ENCODE measurements around the gene NPC1. TPM values are rescaled to one million over a fixed set of nuclear protein-coding genes. Genes with fewer than 3 reads are reported as not detected.

The NPC1 gene
- total RNA-seq, 1 donor from 2014 or later = 43.3 TPM

DNA sequence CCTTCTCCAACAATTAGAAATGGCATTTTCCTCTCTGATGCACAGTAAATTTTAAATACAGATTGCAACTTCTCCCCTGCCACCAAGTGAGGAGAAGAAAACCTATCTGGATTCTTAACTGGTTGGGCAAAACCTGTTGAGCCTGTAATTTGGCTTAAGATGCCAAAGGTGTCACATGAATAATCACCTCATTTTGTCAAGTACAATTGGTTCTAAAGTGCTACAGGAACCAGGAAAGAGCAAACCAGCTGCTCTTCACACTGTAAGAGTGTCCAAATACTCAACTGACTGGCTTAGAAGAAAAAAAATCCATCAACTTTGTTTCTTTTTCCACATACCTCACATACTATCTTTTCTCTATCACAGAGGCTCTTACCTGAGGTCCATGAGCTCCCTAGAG lies 35.4 kb downstream of the NPC1 start:
- Mint-ChIP-seq H3K4me3 (peak overlapping the region; percentile 68), H3K36me3 (peaks cover 46% of the 10 kb centered on the region), H3K4me1 (ENCODE audit: unreplicated experiment) (peaks cover 7% of the 10 kb centered on the region), H3K27me3 (no peaks in the 10 kb centered on the region), H3K9me3 (no peaks in the 10 kb centered on the region), H3K27ac (peak overlapping the region; percentile 93)
- DNase-seq (ENCODE audit: extremely low spot score, unreplicated experiment) = no peak
- TF ChIP-seq CTCF (conservative IDR thresholded peaks at IDR 0.05) = no peak

DNA sequence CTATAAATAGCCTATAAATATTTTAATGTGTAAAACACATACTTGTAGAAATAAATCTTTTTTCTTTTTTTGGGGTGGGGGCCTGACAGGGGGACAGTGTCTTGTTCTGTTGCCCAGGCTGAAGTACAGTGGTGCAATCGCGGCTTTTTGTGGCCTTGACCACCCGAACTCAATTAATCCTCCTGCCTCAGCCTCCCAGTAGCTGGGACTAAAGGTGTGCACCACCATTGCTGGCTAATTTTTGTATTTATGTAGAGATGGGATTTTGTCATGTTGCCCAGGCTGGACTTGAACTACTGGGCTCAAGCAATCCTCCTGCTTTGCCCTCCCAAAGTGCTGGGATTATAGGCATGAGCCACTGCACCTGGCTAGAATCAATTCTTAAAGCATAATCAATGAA lies 37.6 kb downstream of the NPC1 start:
- no peak for TF ChIP-seq CTCF (conservative IDR thresholded peaks at IDR 0.05)
- Mint-ChIP-seq H3K4me3 (no peak overlapping the region), H3K36me3 (peaks cover 39% of the 10 kb centered on the region), H3K4me1 (ENCODE audit: unreplicated experiment) (peaks cover 7% of the 10 kb centered on the region), H3K27ac (no peak overlapping the region), H3K9me3 (no peaks in the 10 kb centered on the region), H3K27me3 (no peaks in the 10 kb centered on the region)
- no peak for DNase-seq (ENCODE audit: extremely low spot score, unreplicated experiment)

GRCh38 chr18:23548275-23548674 lies 38.0 kb downstream of the NPC1 start:
- H3K4me1 Mint-ChIP-seq (ENCODE audit: unreplicated experiment) = peaks cover 7% of the 10 kb centered on the region
- H3K27me3 Mint-ChIP-seq = no peaks in the 10 kb centered on the region
- no peak overlapping the region for H3K4me3 Mint-ChIP-seq
- no peak for TF ChIP-seq CTCF (conservative IDR thresholded peaks at IDR 0.05)
- no peaks in the 10 kb centered on the region for H3K9me3 Mint-ChIP-seq
- H3K36me3 Mint-ChIP-seq = peaks cover 38% of the 10 kb centered on the region
- H3K27ac Mint-ChIP-seq = peak overlapping the region; percentile 8
- no peak for DNase-seq (ENCODE audit: extremely low spot score, unreplicated experiment)

DNA sequence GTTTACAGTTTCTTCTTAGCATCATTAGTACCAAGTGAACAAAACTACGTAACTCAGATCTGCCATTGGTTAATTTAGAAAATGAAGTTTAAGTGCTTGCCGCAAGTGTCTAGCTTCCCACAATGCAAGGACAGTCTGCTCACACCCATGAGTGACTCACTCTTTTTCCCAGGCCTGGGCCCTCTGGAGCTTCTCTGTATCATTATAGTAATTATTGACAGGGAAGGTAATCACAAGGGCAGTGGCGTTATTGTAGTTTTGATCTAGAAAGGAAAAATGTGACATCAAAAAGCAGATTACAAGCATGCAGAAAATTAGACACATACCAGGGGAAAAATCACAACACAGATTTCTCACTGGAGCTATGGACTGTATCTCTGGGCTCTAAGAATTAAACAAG lies 38.5 kb downstream of the NPC1 start:
- H3K27ac Mint-ChIP-seq = peak overlapping the region; percentile 8
- H3K27me3 Mint-ChIP-seq = no peaks in the 10 kb centered on the region
- no peak overlapping the region for H3K4me3 Mint-ChIP-seq
- TF ChIP-seq CTCF (conservative IDR thresholded peaks at IDR 0.05) = no peak
- no peaks in the 10 kb centered on the region for H3K9me3 Mint-ChIP-seq
- DNase-seq (ENCODE audit: extremely low spot score, unreplicated experiment) = no peak
- peaks cover 35% of the 10 kb centered on the region for H3K36me3 Mint-ChIP-seq
- peaks cover 7% of the 10 kb centered on the region for H3K4me1 Mint-ChIP-seq (ENCODE audit: unreplicated experiment)

DNA sequence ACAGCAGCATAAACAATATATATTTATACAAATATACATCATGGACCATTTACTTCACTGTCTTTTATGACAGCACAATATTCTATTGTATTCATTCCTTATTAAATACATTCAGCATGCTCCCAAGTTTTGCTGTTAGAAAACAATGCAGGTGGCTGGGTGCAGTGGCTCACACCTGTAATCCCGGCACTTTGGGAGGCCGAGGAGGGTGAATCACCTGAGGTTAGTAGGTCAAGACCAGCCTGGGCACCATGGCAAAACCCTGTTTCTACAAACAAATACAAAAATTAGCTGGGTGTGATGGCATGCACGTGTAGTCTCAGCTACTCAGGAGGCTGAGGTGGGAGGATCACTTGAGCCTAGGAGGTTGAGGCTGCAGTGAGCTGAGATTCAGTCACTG lies 39.0 kb downstream of the NPC1 start:
- peak overlapping the region; percentile 8 for H3K27ac Mint-ChIP-seq
- H3K9me3 Mint-ChIP-seq = no peaks in the 10 kb centered on the region
- H3K4me1 Mint-ChIP-seq (ENCODE audit: unreplicated experiment) = peaks cover 7% of the 10 kb centered on the region
- no peak for TF ChIP-seq CTCF (conservative IDR thresholded peaks at IDR 0.05)
- no peak for DNase-seq (ENCODE audit: extremely low spot score, unreplicated experiment)
- no peak overlapping the region for H3K4me3 Mint-ChIP-seq
- peaks cover 32% of the 10 kb centered on the region for H3K36me3 Mint-ChIP-seq
- no peaks in the 10 kb centered on the region for H3K27me3 Mint-ChIP-seq

- no peaks in the 10 kb centered on the region for H3K4me1 Mint-ChIP-seq (ENCODE audit: unreplicated experiment)
- H3K36me3 Mint-ChIP-seq = peaks cover 22% of the 10 kb centered on the region
- H3K4me3 Mint-ChIP-seq = no peak overlapping the region
- no peak for DNase-seq (ENCODE audit: extremely low spot score, unreplicated experiment)
- TF ChIP-seq CTCF (conservative IDR thresholded peaks at IDR 0.05) = no peak
- no peaks in the 10 kb centered on the region for H3K9me3 Mint-ChIP-seq
- no peak overlapping the region for H3K27ac Mint-ChIP-seq
- no peaks in the 10 kb centered on the region for H3K27me3 Mint-ChIP-seq
These were observed 41.0 kb downstream of the NPC1 start for GRCh38 chr18:23545247-23545789.
